Stimulated activated CD8-positive, alpha-beta memory T cell treated with anti-CD3 and anti-CD28 coated beads, Interleukin-2, amount 100 ng/mL, for 1 hour (primary cell): ENCODE measurements around the gene HELB.
"Not testable (repeated sequence)": the region's sequence is repeated elsewhere in the genome, so short reads cannot be mapped to it uniquely, and the experiment has no call there.

Experiments
- DNase-seq, 2 donors: peaks; one replicate each; pipeline ENCODE4 v3.0.0-alpha.2; 2020; ENCODE audit warnings: low read depth in 2 of 2

The HELB gene

GRCh38 chr12:66303316-66303804, 1.1 kb downstream of the HELB start:
- not testable (repeated sequence) for DNase-seq

GRCh38 chr12:66304296-66304900, 2.1 kb downstream of the HELB start:
- no peak for DNase-seq

- DNase-seq, result no peak
Measured at GRCh38 chr12:66309606-66310005, 7.3 kb downstream of the HELB start.

GRCh38 chr12:66312189-66312588, 9.9 kb downstream of the HELB start:
- no peak for DNase-seq

- DNase-seq, result no peak
Measured at GRCh38 chr12:66314278-66314677, 12.0 kb downstream of the HELB start.

GRCh38 chr12:66319266-66319954, 17.1 kb downstream of the HELB start:
- DNase-seq, result no peak

- DNase-seq, result no peak
Measured at GRCh38 chr12:66320996-66321395, 18.7 kb downstream of the HELB start.

GRCh38 chr12:66321435-66321834, 19.1 kb downstream of the HELB start:
- DNase-seq, result no peak

- no peak for DNase-seq
Measured at GRCh38 chr12:66323017-66323416, 20.7 kb downstream of the HELB start.

GRCh38 chr12:66329941-66330340, 27.6 kb downstream of the HELB start:
- no peak for DNase-seq

GRCh38 chr12:66331016-66331415, 28.7 kb downstream of the HELB start:
- no peak for DNase-seq

- no peak for DNase-seq
Measured at GRCh38 chr12:66331814-66332213, 29.5 kb downstream of the HELB start.

- DNase-seq, result no peak
Measured at GRCh38 chr12:66335746-66336145, 33.5 kb downstream of the HELB start.

GRCh38 chr12:66337381-66338010, 35.2 kb downstream of the HELB start:
- no peak for DNase-seq

GRCh38 chr12:66340131-66340530, 37.8 kb downstream of the HELB start:
- DNase-seq, result no peak

- DNase-seq, result no peak
Measured at GRCh38 chr12:66341126-66341525, 38.8 kb downstream of the HELB start.

- no peak for DNase-seq
Measured at GRCh38 chr12:66345212-66345611, 42.9 kb downstream of the HELB start.

- DNase-seq, result no peak
Measured at GRCh38 chr12:66345956-66346355, 43.7 kb downstream of the HELB start.

- DNase-seq, result no peak
Measured at GRCh38 chr12:66351301-66351700, 49.0 kb downstream of the HELB start.

- no peak for DNase-seq
Measured at GRCh38 chr12:66352197-66352596, 49.9 kb downstream of the HELB start.

- DNase-seq, result no peak
Measured at GRCh38 chr12:66352899-66353298, 50.6 kb downstream of the HELB start.

GRCh38 chr12:66354291-66354690, 52.0 kb downstream of the HELB start:
- DNase-seq, result no peak

GRCh38 chr12:66359300-66359699, 57.0 kb downstream of the HELB start:
- DNase-seq, result no peak
